ENCODE results near the gene FAU.
"Not testable (repeated sequence)": the region's sequence is repeated elsewhere in the genome, so short reads cannot be mapped to it uniquely, and the experiment has no call there.

The FAU gene

DNA sequence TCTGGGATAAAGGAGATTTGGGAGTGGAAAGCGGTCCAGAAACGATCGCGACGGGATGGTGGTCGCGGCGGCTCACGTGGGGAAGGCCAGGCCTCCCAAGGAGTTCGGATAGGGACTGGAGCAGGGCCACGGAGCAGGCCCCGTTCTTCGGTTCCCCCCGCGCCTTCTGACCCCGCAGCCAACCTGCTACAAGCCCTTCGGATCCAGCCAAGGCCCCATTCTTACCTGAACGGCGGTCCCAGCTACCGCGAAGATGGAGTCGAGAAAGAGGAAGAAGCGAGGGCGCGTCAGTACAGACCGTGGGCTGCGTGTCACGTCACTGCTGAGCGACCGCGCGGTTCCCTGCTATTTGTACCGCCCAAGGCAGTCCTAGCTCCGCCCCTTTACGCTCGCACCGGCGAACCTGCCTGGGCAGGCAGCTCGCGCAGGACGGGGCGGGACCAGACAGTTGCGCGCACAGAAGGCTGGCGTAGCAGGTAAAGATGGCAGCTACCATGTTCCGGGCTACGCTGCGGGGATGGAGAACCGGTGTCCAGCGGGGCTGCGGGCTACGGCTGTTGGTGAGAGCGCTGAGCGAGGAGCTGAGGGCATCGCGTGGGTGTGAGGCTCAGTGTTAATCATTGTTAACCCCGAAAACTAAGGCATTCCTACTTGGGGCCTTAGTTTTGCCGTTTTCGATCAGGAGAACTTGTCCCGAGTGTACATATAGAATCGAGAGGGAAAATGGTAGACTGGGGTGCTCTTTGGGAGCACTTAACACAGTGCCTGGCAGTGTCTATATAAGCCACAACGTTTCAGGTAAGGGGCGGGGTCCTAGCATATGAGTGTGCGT lies at the start of gene FAU, which contains the start of gene MRPL49:
TSS of gene FAU (minus strand) at position 270 of the 832 bp plus-strand sequence. CDS start 321 bp downstream, outside the sequence.
TSS of gene MRPL49 (plus strand) at position 457 of the 832 bp plus-strand sequence. CDS start at position 483, 26 bp downstream.
- peak; percentile 85 for DNase-seq

DNA sequence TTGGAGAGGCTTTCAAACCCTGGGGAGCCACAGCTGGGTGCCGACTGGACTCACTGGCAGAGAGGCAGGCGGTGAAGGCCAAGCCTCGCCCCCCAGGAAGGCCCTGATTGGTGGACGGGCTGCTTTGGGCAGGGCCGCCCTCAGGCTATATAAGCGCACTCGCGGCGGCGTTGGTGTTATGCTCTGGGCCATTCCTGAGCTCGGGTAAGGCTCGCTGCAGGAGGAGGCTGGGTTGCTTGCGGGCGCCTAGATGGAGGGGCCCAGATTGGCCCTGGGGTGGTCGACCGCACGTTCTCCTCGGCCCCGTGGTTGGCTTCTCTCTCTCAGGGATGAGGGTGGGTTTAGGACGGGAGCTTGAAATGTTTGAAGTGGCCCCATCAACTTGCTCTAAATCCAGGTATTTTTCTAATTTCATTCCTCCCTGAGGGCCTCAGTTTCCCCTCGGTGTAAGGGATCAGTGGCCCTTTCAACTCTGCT lies 48.2 kb upstream of the FAU start, which contains the start of gene SPDYC:
TSS of gene SPDYC (plus strand) at position 176 of the 477 bp plus-strand sequence. CDS start 1,125 bp downstream, outside the sequence.
- DNase-seq = no peak

DNA sequence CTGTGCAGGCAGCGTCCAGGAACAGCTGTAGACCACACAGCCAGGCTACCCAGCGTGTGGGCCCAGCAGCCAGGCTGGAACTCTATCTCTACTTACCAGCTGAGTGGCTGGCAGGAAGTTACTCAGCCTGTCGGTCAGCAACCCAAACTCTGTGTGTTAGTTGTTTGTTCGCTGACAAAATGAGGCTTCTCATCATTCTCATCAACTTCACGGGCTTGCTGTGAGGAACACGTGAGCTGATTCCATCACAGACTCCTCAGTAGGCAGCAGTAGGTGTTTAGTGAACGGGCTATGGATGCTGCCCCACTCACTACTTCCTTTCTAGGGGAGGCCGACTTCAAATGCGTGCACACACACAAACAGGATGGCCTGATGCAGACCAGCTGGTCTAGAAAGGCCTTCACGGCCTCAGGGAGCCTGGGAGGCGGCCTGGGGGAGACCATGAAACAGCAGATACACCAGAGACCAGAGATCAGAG lies 47.3 kb upstream of the FAU start:
- DNase-seq = no peak

DNA sequence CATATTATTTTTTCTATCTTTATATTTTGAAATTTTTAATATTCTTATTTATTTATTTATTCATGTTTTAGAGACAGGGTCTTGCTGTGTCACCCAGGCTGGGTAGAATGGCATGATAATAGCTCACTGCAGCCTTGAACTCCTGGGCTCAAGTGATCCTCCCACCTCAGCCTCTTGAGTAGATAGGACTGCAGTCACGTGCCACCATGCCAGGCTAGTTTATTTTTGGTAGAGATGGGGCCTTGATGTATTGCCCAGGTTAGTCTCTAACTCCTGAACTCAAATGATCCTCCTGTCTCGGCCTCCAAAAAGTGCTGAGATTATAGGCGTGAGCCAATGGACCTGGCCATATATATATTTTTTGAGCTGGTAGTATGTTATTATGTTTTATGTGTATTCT lies 45.7 kb upstream of the FAU start:
- no peak for DNase-seq

DNA sequence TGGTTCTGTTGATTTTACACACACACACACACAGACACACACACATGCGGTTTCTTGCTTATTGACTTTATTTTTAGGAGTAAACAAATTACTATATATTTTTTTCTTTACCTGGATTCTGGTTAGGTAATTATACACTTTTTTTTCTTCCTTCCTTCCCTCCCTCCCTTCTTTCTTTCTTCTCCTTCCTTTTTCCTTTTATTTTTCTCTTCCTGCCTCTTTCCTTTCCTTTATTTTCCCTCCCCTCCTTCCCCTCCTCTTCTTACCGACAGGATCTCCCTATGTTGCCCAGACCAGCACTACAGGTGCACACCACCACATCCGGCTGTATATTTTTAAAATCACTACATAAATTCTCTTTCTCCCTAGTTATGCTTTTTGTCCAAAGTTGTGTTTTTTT lies 45.0 kb upstream of the FAU start:
- no peak for DNase-seq

DNA sequence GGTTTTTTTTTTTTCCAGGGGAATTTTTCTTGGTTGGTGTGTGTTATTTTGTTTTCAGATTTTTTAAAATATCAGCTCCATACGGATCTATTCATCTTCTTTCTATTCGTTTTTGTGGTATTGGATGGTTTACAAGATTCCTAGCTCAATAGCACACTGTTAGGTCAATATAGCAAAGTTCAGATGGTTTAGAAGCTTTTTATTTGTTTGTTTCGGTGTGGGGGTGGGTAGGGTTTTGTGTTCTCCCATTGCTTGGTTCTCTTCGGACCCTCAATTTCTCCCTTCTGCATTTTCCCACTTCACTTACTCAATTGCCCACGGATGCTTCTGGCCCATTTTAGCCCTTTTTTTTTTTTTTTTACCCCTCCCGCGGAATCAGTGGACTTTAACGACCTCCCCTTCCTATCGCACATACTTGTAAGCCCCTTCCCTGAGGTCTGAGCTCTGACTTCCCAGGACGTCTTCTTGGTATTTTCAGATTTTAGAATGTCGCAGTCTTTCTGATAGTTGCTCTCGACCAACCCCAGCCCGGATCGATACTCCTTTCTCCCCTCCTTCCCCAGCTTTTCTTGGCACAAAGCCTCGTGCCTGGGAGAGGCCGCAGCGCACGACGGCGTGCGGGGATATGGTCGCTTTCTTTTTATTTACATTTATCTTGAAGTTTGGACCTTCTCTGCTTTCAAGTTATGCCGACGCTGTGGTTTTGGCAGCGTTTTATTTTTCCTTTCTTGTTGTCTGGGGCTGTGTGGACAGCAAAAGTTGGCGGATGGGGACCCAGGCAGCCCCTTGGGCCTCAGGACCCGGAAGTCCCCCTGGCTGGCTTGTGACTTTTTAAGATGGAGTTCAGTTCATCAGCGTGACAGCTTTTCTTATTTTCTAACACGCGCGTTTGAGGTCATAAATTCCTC lies 43.7 kb upstream of the FAU start:
- no peak for DNase-seq

DNA sequence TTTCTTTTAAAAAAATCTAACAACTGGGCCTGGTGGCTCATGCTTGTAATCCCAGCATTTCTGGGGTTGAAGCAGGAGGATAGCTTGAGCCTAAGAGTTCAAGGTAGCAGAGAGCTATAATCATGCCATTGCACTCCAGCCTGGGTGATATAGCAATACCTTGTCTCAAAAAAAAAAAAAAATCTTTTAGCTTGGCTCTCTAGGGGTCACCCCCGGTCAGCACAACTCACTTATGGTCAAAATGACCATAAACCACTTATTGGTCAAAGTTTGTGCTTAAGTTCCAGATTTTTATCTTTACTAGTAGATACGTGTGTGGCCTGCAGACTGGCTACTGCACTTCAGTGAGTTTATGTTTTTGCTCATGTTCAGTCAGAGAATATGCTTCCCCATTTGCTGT lies 41.8 kb upstream of the FAU start:
- DNase-seq = no peak

- no peak for DNase-seq
Observed at GRCh38 chr11:65160643-65161042, 38.7 kb upstream of the FAU start.

- DNase-seq = no peak
Observed at GRCh38 chr11:65159012-65159411, 37.1 kb upstream of the FAU start.

- no peak for DNase-seq
Observed at GRCh38 chr11:65157336-65157735, 35.4 kb upstream of the FAU start.

DNA sequence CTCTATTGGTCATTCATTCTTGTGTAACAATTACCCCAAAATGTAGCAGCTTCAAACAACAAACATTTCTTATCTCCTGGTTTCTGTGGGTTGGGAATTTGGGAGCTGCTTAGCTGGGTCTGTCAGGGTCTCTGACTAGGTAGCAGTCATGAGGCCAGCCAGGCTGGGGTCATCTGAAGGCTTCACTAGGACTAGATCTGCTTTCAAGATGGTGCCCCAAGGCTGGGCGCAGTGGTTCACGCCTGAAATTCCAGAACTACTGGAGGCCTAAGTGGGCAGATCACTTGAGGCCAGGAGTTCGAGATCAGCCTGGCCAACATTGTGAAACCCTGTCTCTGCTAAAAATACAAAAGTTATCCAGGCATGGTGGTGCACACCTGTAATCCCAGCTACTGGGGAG lies 35.0 kb upstream of the FAU start:
- no peak for DNase-seq

- no peak for DNase-seq
Observed at GRCh38 chr11:65156256-65156655, 34.3 kb upstream of the FAU start.

GRCh38 chr11:65152122-65152521 lies 30.2 kb upstream of the FAU start:
- no peak for DNase-seq

DNA sequence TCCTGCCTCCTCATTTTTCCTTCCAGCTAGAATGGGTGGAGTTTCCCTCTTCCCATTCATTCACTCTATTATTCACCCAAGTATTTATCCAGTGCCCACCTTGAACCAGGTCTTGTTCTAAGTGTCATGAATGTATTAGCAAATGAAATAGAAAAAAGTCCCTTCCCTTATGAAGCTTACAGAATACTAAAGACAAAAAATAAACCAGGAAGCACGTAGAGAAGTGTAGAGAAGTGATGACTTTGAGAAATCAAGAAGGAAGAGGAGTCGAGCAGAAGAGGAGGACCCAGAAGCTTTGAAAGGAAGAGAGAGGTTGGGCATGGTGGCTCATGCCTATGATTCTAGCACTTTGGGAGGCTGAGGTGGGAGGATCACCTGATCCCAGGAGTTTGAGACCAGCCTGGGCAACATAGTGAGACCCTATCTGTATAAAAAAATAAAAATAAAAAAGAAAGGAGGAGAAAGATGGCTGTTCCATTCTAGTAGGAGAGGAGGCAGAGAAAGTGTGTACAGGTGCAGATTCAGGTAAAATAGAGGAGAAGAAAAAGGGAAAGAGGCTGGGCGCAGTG lies 29.5 kb upstream of the FAU start:
- DNase-seq = no peak

- DNase-seq = peak; percentile 4
Observed at GRCh38 chr11:65150509-65151299, 28.8 kb upstream of the FAU start.

GRCh38 chr11:65150131-65150508 lies 28.2 kb upstream of the FAU start:
- DNase-seq = not testable (repeated sequence)

- no peak for DNase-seq
Observed at GRCh38 chr11:65148657-65149056, 26.7 kb upstream of the FAU start.

DNA sequence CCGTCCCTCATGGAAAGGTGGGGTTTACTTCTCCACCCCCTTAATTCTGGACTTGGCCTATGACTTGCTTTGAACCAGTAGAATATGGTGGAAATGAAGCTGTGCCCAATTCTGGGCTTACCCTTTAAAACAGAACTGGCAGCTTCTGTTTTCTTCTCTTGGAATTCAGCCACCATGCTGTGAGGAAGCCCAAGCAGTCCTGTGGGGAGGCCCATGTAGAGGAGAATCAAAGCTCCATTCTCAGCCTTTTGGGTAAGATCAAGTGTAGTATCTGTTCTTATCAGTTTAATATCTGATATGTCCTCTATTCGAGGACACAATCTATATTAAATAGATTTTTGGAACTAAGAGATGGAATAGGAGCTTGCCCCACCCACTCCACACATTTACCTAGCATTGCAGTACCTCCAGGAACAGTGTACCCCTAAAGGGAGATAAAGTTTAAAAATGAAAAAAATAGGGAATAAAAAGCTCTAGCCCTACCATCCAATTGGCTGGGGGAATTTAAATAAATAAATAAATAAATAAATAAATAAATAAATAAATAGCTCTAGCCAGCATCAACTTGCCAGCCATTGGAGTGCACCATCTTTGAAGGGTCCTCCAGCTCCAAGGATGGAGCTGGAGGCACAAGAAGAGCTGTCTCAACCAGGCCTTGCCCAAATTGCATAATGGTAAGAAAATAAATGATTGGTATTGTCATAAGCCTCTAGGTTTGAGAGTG lies 25.6 kb upstream of the FAU start:
- no peak for DNase-seq

- no peak for DNase-seq
Observed at GRCh38 chr11:65141896-65142494, 20.1 kb upstream of the FAU start.

GRCh38 chr11:65136515-65137096 lies 14.7 kb upstream of the FAU start:
- DNase-seq = no peak
